Activated CD4-positive, alpha-beta T cell treated with anti-CD3 and anti-CD28 coated beads, Interleukin-2, amount 50 U/mL, for 16 hours (primary cell): Measurements from ENCODE around the gene GRPEL2.
"Not testable (repeated sequence)": the region's sequence is repeated elsewhere in the genome, so short reads cannot be mapped to it uniquely, and the experiment has no call there.

Experiments used
- DNase-seq: peaks from one replicate; pipeline ENCODE4 v3.0.0-alpha.2; 2020

The GRPEL2 gene

DNA sequence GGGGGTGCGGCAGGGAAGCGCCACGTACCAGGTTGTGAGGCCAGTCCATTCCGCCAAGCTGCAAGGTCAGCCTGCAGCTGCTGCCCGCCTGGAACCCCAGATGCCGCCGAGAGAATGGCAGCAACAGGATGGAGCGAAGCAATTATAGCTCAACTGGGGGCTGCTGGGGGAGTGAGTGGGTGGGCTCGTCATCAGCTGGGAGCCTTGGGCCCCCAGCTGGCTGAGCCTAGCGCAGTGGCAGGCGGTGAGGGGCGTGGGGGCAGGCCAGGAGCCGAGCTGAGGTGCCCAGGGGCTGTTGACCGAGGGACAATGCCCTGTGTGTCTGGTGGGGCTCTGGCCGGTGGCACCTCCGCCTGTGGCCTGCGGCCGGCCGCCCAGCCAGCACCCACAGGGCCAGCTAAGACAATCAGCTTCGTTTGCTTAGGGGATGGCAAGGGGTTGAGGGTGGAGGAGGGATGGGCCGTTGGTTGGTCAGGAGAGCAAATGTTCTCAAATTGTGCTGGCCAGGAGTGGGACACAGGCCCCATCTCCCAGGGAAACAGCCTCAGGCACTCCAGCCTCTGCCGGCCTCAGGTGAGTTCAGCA lies 34.0 kb downstream of the GRPEL2 start, which contains the start of gene IL17B:
TSS of gene IL17B (minus strand) at position 116 of the 585 bp plus-strand sequence. CDS start at position 49, 67 bp downstream.
- DNase-seq, result no peak

DNA sequence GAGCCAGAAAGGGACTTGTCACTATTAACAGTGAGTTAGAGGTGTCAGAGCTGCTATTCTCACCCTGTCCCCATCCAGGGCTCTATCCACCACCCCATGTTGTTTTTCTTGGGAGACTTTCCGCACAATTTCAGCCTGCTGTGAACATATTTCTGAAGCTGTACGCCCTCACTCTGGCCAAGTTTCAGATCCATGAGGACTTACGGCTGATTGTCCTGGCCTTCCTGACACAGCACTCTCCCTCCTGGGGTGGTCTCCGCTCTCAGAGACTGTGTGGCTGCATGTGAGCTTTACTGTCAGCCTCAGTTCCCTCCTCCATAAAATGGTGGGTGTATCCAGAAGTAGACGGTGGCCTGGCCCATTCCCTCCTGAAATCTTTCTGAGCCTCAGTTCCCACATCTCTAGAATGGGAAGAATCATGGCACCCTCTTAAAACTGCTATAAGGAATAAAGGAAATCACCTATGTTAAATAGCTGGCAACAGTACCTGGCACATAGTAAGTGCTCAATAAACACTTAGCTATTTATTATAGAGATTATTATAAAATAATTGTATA lies 34.6 kb downstream of the GRPEL2 start:
- no peak for DNase-seq

DNA sequence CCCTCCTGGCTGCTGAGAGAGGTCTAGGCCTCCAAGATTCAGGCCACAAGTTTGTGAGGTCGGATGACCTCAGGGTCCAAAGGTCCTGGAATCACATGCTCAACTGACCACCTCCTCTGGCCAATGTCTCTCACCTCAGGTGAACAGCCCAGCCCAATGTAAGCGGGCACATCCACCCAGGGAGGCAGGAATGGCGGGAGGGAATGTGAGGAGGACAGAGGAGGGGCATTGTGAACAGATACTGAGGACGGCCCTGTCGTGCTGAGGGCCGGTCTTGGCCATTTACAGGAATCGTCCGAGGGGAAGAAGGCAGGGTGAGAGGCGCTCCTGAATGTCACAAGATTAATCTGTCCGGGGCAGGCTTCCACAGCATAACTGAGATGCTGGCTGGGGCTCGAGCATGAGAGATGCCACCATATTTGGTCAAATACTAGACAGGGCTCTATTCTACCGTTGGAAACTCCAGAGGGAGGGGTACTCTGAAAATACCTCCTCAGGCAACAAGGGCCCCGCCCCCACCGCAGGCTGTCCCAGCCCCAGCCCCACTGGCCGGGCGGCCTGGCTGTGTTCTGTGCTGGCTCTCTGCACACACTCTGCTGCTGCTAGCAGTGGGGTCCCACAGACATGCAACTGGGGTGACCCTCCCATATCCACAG lies 35.3 kb downstream of the GRPEL2 start:
- no peak for DNase-seq

DNA sequence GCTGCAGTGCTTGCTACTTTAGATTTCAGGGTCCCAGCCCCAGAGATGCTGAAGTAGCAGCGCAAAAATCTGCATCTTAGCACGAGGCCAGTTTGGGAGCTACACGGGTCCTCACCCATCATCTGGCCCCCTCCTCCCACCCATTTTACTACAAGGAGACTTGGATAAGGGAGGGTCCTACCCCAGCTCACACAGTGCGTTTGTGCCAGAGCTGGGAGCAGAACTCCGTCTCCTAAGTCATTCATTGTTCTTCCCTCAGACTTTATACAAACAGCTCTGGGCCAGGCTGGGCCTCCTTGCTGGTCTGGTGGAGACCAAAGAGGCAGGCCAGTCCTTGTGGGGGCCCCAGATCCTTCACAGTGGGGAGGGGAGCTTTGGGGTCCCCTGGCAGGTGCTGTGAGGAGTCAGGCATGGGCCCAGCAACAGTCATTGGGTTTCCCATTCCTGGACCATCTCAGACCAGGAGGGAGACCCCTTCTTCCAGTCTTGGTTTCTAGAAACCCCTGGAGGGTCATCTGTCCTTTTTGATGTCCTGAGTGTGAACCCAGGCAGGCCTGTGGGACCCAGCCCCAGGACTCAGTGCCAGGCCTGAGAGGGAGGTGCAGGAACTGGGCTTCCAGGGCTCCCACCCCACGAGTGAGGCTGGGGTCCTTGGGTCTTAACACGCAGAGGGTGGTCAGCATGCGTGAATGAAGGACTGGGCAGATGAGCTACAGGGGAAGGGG lies 36.1 kb downstream of the GRPEL2 start:
- DNase-seq, result no peak

DNA sequence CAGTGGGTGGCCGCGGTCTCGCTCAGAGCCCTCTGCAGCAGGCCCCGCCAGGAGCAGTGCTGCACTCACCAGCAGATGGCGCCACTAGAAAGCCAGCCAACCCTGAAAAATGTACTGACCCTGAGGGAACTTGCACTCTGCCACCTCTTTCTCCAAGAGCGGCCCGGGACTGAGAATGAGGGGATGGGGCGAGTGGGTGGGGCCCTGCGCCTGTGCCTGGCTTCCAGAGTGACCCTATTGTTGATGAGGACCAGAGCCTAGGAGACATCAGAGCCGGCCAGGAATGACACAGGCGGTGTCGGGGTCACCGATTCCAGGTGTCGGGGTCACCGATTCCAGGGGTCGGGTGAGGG lies 36.7 kb downstream of the GRPEL2 start:
- peak; percentile 71 for DNase-seq

DNA sequence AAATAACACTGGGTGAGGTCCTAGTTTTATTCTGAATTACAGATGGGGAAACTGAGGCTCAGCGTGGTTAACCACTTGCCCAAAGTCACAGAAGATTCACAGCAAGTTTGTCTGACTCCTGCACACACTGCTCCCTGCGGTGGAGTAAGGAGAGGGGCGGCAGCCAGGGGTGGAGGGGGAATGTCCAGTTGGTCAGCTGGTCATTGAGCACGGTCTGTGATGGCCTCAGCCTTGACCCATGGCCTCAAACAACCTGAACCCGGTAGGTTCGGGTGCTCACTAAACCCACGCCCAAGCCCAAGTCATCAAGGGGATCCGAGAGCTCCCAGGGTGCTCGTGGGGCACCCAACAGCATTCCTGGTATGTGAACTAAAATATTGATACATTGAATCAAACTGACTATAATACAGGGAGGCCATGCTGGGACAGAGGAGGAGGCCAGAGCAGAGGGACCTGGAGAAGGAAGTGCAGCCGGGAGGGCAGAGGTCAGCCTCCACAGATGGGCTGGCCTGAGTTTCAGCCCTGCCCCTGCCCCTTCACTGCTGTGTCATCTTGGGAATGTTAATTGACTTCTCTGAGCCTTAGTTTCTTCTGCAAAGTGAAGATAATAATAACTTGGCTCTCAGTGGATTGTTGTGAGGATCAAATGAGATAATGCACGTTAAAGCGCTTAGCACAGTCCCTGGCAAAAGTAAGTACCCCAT lies 37.4 kb downstream of the GRPEL2 start:
- no peak for DNase-seq

DNA sequence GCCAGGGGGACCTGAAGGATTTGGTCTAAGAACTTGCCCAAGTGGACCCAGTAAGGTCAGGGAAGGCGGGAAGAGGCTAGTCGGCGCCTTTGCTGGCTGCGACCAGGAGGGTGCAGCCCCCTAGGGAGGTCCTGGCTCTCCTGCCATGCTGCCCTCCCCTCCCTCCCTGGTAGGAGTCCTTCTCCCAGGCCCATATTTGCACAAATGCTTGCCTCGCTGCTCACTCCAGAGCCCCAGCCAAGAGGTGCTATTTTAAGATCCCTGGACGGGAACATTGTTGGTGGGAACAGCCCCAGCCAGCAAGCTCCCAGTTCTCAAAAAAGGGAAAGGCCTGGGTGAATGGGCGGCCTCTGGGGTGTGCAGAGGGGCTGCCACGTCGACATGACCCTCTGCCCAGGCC lies 38.1 kb downstream of the GRPEL2 start:
- no peak for DNase-seq

DNA sequence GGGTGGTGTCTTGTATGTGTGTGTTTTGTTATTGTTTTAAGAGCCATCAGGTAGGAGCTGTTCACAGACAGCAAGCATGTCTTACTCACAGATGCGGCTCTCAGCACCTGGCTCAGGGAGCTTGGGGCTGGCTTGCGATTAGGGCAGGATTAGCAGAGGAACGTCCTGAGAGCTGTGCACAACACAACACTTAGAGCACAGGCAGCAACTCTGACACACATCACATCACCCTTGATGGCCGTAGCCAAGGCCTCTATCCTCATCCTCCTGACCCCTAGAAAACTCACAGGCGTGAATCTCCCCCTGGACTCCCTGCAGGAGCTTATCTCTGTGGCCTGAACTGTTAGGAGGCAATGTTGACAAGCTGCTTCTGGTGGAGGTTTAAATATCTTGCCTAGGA lies 40.9 kb downstream of the GRPEL2 start:
- DNase-seq, result no peak

DNA sequence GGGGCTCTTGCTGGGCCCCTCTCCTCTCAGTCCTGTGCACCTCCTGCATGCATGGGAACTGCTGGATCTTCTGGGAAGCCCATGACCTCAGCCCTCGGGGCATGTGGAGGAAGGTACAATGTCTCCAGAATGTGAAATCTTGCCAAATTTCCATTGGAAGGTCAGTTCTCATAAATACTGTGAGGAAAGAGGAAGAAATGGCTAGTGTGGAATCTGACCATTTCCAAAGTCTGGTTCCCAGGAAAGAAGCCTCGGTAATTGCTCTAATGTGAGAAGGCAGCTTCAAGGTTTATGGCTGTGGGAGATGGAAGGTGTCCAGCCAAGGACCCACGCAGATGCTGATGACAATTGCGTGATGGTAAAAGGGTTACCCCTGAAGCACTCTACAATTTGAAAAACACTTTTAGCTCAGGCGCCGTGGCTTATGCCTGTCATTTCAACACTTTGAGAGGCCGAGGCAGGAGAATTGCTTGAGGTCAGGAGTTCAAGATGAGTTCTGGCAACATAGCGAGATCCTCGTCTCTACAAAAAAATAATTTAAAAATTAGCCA lies 41.9 kb downstream of the GRPEL2 start:
- DNase-seq, result no peak

DNA sequence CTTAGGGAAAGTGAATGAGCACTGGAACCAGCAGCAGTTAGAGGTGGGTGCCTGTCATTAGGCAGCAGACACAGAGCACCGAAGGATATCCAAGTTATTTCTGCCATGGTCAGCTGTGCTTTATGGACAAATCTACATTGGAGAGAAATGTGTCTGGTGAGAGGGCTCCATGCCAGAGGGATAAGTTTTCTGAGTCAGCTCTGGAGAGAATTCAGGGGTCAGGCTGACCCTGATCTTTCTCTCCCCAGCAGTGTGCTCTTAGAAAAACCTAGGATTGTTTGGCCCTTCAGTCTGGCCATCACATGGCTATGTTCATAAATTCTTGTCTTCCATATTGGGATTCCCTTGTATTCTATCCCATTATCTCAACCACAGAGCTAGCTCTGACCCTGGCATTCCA lies 42.7 kb downstream of the GRPEL2 start:
- no peak for DNase-seq

DNA sequence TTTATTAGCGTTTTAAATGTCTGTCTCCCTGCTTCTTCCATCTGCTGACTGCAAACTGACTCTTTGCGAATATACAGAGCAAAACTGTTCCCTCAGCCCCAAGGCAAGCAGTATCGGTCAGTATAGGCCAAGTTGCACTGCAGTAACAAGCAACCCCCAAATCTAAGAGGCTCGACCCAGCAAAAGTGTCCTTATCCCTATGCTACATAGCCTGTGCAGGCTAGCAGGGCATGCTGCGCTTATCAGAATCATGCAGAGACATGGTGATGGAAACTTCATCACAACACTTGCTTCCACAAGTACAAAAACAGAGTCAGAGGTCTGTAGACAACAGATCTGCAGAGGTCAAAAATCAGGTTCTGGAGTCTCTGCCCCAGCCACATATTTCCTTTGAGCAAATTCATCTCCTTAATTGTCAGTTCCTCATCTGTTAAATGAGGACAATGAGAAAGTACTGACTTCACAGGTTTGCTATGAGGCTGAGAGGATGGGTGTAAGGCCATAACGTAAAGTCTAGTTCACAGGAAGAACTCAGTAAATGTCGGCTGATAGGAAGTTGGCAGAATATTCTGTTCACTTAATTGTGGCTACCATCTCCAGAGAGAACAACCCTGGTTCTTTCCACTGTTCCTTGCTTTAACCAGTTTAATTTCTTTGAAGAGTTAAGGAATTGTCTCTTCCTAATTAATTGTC lies 43.3 kb downstream of the GRPEL2 start:
- DNase-seq, result no peak

DNA sequence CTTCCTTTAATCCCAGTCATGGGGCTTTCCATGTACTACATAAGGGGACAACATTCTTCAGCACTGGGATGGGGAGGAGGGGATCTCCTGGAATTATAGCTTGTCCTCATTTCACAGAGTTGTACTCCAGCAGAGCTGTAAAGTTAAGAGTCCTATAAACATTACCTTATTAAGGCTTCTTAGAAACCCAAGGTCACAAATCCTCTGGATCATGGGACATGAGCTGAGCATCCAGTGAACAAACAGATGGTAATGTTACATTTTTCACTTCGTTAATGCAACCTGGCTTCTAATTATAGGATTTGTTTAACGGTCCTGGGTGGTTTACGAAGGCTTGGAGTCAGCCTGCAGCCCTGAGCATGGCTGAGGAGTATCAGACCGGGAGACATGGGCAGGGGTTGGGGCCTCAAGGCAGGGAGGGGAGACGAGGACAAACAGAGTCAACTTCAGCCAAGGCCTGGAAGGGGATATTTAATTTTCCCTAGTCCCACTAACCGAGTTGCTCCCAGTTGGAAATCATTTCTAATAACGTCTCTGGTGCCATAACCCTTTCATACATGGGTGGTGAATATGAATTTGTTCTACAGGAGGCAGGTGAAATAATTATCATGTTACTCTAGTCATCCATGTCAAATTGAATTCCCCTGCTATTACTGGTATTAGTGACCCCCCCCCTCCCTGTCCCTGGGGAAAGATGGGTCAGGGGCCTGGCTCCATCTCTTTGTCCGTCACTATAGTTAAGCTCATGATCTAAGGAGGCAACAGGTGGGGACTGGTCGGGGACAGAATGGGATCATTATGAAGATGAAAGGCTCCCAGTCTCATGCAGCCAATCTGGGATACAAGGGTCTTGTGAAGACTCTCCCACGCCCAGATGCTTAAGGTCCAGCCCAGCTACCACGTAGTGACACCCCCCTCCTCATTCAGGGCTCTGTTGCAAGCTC lies 44.5 kb downstream of the GRPEL2 start:
- DNase-seq, result no peak

DNA sequence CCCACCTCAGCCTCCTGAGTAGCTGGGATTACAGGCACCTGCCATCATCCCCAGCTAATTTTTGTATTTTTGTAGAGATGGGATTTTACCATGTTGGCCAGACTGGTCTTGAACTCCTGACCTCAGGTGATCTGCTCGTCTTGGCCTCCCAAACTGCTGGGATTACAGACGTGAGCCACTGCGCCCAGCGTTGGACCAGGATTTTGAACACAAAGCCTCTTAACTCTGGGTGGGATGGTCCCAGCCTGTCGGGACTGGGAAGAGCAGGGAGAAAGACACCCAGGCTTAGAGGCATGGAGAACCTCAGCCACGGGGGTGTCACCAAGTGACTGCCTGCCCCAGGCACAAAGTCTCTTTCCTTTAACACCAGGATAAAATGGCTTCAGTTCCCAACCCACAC lies 45.8 kb downstream of the GRPEL2 start:
- not testable (repeated sequence) for DNase-seq

DNA sequence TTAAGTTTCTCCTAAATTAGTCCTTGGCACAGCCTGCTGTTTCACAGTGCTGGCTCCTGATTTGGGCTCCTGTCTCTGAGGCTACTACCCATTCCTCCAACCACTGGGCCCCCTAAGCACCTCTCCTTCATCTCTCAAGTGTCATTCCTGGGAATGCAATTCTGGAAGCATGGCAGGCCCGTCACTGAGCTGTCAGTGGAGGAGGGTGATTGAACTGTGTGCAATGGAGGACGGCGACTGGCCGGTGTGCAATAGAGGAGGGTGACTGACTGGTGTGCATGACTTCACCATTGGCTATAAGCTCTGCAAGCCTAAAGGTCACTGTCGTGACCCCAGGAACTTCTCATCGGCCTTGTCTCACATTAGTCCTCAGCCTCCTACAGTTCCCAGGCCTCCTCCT lies 46.2 kb downstream of the GRPEL2 start:
- no peak for DNase-seq

DNA sequence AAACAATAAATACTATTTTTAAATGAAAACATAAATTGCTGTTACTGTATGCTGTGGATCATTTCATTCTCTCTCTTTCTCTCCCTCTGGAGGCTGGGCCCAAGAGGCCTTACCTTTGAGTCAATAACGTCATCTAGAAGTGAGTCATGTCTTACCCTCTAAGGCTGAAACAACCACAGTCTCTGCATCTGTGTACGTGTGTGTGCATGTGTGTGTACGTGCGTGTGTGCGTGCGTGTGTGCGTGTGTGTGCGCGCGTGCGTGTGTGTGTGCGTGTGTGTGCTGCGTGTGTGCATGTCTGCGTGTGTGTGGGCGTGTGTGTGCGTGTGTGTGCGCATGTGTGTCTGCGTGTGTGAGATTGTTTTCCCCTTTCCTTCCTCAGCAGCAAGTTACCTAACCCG lies 47.4 kb downstream of the GRPEL2 start:
- peak; percentile 22 for DNase-seq

DNA sequence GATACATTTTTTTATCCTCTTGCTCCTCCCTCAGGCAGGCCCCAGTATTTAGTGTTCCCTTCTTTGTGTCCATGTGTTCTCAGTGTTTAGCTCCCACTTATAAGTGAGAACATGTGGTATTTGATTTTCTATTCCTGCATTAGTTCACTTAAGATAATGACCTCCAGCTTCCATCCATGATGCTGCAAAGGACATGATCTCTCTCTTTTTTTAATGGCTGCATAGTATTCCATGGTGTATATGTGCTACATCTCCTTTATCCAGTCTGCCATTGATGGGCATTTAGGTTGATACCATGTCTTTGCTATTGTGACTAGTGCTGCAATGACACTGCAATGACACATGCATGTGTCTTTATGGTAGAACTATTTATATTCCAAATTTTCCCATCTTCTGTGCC lies 49.7 kb downstream of the GRPEL2 start:
- not testable (repeated sequence) for DNase-seq

DNA sequence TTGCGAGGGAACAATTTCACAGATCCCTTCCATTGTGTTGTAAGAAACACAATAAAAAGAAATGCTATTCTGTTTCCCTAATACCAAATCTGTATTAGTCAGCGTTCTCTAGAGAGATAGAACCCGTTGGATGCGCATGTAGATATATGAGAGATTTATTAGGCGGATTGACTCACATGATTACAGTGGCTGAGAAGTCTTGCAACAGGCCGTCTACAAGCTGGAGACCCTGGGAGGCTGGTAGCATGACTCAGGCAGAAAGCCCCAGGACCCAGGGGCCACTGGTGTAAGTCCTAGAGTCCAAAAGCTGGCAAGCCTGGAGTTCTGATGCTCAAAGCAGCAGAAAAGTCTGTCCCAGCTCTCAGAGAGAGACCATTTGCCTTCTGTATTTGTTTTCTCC lies 52.2 kb downstream of the GRPEL2 start:
- DNase-seq, result no peak

DNA sequence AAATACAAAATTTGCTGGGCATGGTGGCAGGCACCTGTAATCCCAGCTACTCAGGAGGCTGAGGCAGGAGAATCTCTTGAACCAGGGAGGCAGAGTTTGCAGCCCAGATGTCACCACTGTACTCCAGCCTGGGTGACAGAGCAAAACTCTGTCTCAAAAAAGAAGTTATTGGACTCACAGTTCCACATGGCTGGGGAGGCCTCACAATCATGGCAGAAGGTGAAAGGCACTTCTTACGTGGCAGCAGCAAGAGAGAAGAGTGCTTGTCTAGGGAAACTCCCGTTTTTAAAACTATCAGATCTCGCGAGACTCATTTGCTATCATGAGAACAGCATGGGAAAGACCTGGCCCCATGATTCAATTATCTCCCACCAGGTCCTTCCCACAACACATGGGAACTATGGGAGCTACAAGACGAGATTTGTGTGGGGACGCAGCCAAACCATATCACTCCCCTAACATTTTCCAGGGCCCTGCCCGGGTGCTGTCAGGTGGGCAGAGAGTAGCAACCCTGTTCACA lies 53.5 kb downstream of the GRPEL2 start:
- DNase-seq, result not testable (repeated sequence)

DNA sequence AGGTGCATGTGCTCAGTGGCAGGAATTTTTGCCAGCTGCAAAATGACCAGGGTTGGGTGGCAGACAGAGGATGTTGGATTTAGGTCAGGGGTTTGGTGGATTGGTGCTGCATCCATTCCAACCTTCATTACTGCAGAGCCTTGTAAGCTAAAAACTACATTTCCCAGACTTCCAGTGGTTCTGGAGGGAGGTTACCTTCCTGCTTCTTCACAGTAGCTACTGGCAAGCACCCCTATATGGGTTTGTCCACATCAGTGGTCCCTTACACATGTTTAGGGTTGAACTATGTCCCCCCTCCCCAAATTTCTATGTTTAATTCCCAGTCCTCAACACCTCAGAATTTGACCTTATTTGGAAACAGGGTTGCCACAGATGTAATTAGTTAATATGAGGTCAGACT lies 54.5 kb downstream of the GRPEL2 start:
- no peak for DNase-seq

DNA sequence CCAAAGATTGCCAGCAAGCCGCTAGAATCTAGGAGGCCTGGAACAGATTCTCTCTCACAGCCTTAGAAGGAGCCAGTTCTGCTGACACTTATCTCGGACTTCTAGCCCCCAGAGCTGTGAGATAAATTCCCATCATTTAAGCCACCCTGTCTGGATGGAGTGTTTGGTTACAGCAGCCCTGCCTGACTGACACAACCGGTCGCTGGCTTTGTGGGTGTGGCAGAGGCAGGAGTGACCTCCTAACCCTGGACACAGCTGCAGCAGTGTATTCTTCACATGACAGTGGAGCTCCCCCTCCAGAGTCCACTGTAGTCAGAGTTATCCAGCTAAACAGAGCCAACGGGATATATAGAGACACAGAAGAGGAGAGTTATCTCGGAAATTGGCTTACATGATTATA lies 55.0 kb downstream of the GRPEL2 start:
- DNase-seq, result no peak

DNA sequence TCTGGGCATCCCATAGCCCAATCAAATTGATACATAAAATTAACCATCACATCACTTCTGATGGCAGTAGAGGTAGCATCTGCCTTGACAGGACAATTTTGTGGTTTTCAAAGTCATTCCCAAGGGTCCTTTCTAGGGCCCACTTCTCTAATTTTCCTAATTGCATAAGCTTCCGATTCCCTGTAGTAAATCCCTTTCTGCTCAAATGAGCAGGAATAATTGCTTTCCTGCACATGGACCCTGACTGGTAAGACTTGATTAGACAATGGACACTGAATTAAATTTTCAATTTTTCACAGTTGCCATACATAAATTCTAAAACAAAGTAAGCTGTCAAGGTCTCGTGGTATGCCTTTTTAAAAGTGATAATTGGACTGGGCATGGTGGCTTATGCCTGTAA lies 55.8 kb downstream of the GRPEL2 start:
- DNase-seq, result no peak
